ENCODE data around the gene SERPINA3. TPM values are rescaled to one million over a fixed set of nuclear protein-coding genes. Genes with fewer than 3 reads are reported as not detected.

The SERPINA3 gene
- total and polyA plus RNA-seq, 2 of the 8 experiments (the other 6 are each of a cell fraction or from before 2014, with no cell fraction given), result not detected

DNA sequence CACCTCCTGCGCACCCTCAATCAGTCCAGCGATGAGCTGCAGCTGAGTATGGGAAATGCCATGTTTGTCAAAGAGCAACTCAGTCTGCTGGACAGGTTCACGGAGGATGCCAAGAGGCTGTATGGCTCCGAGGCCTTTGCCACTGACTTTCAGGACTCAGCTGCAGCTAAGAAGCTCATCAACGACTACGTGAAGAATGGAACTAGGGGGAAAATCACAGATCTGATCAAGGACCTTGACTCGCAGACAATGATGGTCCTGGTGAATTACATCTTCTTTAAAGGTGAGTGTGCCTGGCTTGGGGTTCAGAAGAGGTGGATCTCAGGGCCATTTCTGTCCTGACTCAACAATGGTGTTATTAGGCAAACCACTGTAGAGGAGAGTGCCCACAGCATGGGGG, 2.6 kb downstream of the SERPINA3 start (continued):
- TF ChIP-seq, protein P1, sequence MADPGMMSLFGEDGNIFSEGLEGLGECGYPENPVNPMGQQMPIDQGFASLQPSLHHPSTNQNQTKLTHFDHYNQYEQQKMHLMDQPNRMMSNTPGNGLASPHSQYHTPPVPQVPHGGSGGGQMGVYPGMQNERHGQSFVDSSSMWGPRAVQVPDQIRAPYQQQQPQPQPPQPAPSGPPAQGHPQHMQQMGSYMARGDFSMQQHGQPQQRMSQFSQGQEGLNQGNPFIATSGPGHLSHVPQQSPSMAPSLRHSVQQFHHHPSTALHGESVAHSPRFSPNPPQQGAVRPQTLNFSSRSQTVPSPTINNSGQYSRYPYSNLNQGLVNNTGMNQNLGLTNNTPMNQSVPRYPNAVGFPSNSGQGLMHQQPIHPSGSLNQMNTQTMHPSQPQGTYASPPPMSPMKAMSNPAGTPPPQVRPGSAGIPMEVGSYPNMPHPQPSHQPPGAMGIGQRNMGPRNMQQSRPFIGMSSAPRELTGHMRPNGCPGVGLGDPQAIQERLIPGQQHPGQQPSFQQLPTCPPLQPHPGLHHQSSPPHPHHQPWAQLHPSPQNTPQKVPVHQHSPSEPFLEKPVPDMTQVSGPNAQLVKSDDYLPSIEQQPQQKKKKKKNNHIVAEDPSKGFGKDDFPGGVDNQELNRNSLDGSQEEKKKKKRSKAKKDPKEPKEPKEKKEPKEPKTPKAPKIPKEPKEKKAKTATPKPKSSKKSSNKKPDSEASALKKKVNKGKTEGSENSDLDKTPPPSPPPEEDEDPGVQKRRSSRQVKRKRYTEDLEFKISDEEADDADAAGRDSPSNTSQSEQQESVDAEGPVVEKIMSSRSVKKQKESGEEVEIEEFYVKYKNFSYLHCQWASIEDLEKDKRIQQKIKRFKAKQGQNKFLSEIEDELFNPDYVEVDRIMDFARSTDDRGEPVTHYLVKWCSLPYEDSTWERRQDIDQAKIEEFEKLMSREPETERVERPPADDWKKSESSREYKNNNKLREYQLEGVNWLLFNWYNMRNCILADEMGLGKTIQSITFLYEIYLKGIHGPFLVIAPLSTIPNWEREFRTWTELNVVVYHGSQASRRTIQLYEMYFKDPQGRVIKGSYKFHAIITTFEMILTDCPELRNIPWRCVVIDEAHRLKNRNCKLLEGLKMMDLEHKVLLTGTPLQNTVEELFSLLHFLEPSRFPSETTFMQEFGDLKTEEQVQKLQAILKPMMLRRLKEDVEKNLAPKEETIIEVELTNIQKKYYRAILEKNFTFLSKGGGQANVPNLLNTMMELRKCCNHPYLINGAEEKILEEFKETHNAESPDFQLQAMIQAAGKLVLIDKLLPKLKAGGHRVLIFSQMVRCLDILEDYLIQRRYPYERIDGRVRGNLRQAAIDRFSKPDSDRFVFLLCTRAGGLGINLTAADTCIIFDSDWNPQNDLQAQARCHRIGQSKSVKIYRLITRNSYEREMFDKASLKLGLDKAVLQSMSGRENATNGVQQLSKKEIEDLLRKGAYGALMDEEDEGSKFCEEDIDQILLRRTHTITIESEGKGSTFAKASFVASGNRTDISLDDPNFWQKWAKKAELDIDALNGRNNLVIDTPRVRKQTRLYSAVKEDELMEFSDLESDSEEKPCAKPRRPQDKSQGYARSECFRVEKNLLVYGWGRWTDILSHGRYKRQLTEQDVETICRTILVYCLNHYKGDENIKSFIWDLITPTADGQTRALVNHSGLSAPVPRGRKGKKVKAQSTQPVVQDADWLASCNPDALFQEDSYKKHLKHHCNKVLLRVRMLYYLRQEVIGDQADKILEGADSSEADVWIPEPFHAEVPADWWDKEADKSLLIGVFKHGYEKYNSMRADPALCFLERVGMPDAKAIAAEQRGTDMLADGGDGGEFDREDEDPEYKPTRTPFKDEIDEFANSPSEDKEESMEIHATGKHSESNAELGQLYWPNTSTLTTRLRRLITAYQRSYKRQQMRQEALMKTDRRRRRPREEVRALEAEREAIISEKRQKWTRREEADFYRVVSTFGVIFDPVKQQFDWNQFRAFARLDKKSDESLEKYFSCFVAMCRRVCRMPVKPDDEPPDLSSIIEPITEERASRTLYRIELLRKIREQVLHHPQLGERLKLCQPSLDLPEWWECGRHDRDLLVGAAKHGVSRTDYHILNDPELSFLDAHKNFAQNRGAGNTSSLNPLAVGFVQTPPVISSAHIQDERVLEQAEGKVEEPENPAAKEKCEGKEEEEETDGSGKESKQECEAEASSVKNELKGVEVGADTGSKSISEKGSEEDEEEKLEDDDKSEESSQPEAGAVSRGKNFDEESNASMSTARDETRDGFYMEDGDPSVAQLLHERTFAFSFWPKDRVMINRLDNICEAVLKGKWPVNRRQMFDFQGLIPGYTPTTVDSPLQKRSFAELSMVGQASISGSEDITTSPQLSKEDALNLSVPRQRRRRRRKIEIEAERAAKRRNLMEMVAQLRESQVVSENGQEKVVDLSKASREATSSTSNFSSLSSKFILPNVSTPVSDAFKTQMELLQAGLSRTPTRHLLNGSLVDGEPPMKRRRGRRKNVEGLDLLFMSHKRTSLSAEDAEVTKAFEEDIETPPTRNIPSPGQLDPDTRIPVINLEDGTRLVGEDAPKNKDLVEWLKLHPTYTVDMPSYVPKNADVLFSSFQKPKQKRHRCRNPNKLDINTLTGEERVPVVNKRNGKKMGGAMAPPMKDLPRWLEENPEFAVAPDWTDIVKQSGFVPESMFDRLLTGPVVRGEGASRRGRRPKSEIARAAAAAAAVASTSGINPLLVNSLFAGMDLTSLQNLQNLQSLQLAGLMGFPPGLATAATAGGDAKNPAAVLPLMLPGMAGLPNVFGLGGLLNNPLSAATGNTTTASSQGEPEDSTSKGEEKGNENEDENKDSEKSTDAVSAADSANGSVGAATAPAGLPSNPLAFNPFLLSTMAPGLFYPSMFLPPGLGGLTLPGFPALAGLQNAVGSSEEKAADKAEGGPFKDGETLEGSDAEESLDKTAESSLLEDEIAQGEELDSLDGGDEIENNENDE (IDR thresholded peaks at IDR 0.05; ENCODE audit: insufficient replicate concordance, low read length), result no peak
- TF ChIP-seq PHF8 (conservative IDR thresholded peaks at IDR 0.05; ENCODE audit: low read depth, low read length) (no peak), POLR2AphosphoS5 (IDR thresholded peaks at IDR 0.05; ENCODE audit: low read depth, low read length) (no peak), KDM1A (IDR thresholded peaks at IDR 0.05; ENCODE audit: borderline replicate concordance, low read length) (no peak), MAFK (IDR thresholded peaks at IDR 0.05; ENCODE audit: low read depth, low read length) (no peak), NRF1 (IDR thresholded peaks at IDR 0.05; ENCODE audit: low read depth, low read length) (no peak), TBP (IDR thresholded peaks at IDR 0.05; ENCODE audit: low read depth, low read length) (no peak), BCL11A (IDR thresholded peaks at IDR 0.05; ENCODE audit: low read depth in 2 of 2, low read length in 2 of 2) (no peak), TAF1 (IDR thresholded peaks at IDR 0.05; ENCODE audit: low read depth, low read length) (no peak), RXRA (IDR thresholded peaks at IDR 0.05; ENCODE audit: insufficient read depth, low read depth, low read length) (no peak), GTF2F1 (IDR thresholded peaks at IDR 0.05; ENCODE audit: borderline replicate concordance, low read depth, low read length) (no peak), ZNF274 (IDR thresholded peaks at IDR 0.05; ENCODE audit: borderline replicate concordance, extremely low read depth, low read length) (no peak)
